DOHH2 (cell line): ENCODE results near the gene ACADSB.

Experiments used
- H3F3A ChIP-seq: fragments of 200-600 bp; sonication (generic), shearing (Covaris generic); 2 replicates; pipeline ENCODE4 v1.6.0; 2016; ENCODE audit warnings: antibody characterized with exemption, mild to moderate bottlenecking; ENCODE audit not compliant: control insufficient read depth, insufficient read depth
- H3K27ac ChIP-seq: fragments of 200-600 bp; sonication (generic); 2 replicates; pipeline ENCODE4 v1.5.1; 2014; ENCODE audit warnings: low read depth, mild to moderate bottlenecking, low read length, moderate library complexity
- H3K27me3 ChIP-seq: fragments of 200-600 bp; sonication (generic); 2 replicates; pipeline ENCODE4 v1.6.1; 2014; ENCODE audit warnings: mild to moderate bottlenecking, low read length, mixed read lengths; ENCODE audit not compliant: control insufficient read depth
- H3K36me3 ChIP-seq: fragments of 200-600 bp; sonication (generic); 2 replicates; pipeline ENCODE4 v1.6.1; 2014; ENCODE audit warnings: mild to moderate bottlenecking, low read length, moderate library complexity, mixed read lengths; ENCODE audit not compliant: control insufficient read depth
- H3K4me1 ChIP-seq: fragments of 200-600 bp; sonication (generic); 2 replicates; pipeline ENCODE4 v1.6.1; 2014; ENCODE audit warnings: mild to moderate bottlenecking, low read length, mixed read lengths; ENCODE audit not compliant: control insufficient read depth
- H3K4me2 ChIP-seq: fragments of 200-600 bp; sonication (generic); 2 replicates; pipeline ENCODE4 v1.6.0; 2014; ENCODE audit warnings: mild to moderate bottlenecking, low read length, moderate library complexity
- H3K4me3 ChIP-seq: fragments of 200-600 bp; sonication (generic); 2 replicates; pipeline ENCODE4 v1.5.1; 2014; ENCODE audit warnings: mild to moderate bottlenecking, low read length, mixed read lengths
- H3K79me2 ChIP-seq: fragments of 200-600 bp; sonication (generic); 2 replicates; pipeline ENCODE4 v1.6.1; 2014; ENCODE audit warnings: mild to moderate bottlenecking, low read length, mixed read lengths; ENCODE audit not compliant: control insufficient read depth
- H3K9me2 ChIP-seq: fragments of 200-600 bp; sonication (generic); replicated peaks from 2 replicates; pipeline ENCODE4 v1.6.1; 2014; ENCODE audit warnings: mild to moderate bottlenecking, low read length, mixed read lengths; ENCODE audit not compliant: control insufficient read depth
- H3K9me3 ChIP-seq: fragments of 200-600 bp; sonication (generic); 2 replicates; pipeline ENCODE4 v1.6.1; 2014; ENCODE audit warnings: antibody characterized with exemption, low read length, mixed read lengths; ENCODE audit not compliant: control insufficient read depth, insufficient read depth
- H4K20me1 ChIP-seq: fragments of 200-600 bp; sonication (generic); 2 replicates; pipeline ENCODE4 v1.6.0; 2014; ENCODE audit warnings: low read depth, mild to moderate bottlenecking, antibody characterized with exemption, low read length, moderate library complexity; ENCODE audit not compliant: control insufficient read depth, insufficient read depth
- EZH2phosphoT487 ChIP-seq: fragments of 200-600 bp; sonication (generic); IDR thresholded peaks from 2 replicates; pipeline ENCODE4 v1.6.1; 2017; ENCODE audit warnings: borderline replicate concordance, mild to moderate bottlenecking, antibody characterized with exemption, low read length, moderate library complexity, mixed read lengths
- TF ChIP-seq, protein P1 (sequence below): fragments of 200-600 bp; sonication (generic); IDR thresholded peaks from one replicate; pipeline ENCODE4 v1.5.1; 2014; ENCODE audit warnings: antibody characterized with exemption, mild to moderate bottlenecking, low read depth, low read length; ENCODE audit not compliant: poor library complexity, severe bottlenecking

ACADSB gene

GRCh38 chr10:123087786-123088185 lies 79.0 kb downstream of the ACADSB start:
- Histone ChIP-seq H3K4me2 (no peak overlapping the region), H3K9me2 (no peaks in the 10 kb centered on the region), H3K79me2 (no peaks in the 10 kb centered on the region), H3K27me3 (no peaks in the 10 kb centered on the region), H3K9me3 (no peaks in the 10 kb centered on the region), H3K36me3 (no peaks in the 10 kb centered on the region), H3K4me1 (no peaks in the 10 kb centered on the region), H3F3A (no peaks in the 10 kb centered on the region), H3K4me3 (no peak overlapping the region), H3K27ac (no peak overlapping the region), H4K20me1 (no peaks in the 10 kb centered on the region)
- no peak for TF ChIP-seq EZH2phosphoT487
- TF ChIP-seq, protein P1, sequence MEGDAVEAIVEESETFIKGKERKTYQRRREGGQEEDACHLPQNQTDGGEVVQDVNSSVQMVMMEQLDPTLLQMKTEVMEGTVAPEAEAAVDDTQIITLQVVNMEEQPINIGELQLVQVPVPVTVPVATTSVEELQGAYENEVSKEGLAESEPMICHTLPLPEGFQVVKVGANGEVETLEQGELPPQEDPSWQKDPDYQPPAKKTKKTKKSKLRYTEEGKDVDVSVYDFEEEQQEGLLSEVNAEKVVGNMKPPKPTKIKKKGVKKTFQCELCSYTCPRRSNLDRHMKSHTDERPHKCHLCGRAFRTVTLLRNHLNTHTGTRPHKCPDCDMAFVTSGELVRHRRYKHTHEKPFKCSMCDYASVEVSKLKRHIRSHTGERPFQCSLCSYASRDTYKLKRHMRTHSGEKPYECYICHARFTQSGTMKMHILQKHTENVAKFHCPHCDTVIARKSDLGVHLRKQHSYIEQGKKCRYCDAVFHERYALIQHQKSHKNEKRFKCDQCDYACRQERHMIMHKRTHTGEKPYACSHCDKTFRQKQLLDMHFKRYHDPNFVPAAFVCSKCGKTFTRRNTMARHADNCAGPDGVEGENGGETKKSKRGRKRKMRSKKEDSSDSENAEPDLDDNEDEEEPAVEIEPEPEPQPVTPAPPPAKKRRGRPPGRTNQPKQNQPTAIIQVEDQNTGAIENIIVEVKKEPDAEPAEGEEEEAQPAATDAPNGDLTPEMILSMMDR, result no peak

DNA sequence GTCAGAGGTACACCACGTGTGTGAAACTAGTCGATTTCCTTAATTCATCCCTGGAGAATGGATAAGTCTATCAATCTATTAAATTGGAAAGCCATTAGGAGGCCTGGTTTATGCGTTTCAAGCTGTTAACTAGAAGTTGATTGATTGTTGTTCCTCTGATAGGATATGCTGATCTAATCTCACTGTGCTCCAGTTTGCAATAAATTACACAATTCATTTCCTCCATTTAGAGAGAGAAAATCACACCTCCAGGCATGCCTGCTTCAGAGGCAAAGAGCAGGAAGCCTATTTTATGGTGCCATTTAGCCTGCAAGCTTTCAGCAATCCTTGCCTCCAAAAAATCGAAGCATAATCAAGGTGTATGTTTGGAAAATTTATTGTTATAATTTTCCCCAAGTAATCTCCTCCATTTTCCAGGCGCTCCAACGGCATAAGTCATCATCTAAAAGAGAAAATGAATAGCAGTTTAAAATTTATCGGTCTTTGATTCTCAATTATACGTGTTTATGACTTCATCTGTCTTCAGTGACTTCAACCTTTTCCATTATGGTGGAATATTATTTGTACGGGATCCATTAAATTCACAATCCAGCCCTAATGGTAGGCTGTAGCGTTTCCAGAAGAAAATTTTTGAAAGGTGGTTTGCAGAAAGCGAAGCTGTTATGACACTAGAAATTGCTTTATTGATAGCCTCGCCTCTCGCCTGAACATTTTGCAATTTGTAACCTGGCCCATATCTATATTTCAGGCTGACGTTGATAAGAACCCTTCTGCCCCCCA lies 84.0 kb downstream of the ACADSB start:
- H3K9me2 ChIP-seq, result no peaks in the 10 kb centered on the region
- no peak for TF ChIP-seq EZH2phosphoT487
- TF ChIP-seq, protein P1, result no peak
- H3K27ac ChIP-seq, result no peak overlapping the region
- no peaks in the 10 kb centered on the region for H3K27me3 ChIP-seq
- no peaks in the 10 kb centered on the region for H3K36me3 ChIP-seq
- no peaks in the 10 kb centered on the region for H3K9me3 ChIP-seq
- no peak overlapping the region for H3K4me3 ChIP-seq
- no peaks in the 10 kb centered on the region for H3K79me2 ChIP-seq
- no peaks in the 10 kb centered on the region for H3F3A ChIP-seq
- H3K4me1 ChIP-seq, result no peaks in the 10 kb centered on the region
- H3K4me2 ChIP-seq, result no peak overlapping the region
- H4K20me1 ChIP-seq, result no peaks in the 10 kb centered on the region

DNA sequence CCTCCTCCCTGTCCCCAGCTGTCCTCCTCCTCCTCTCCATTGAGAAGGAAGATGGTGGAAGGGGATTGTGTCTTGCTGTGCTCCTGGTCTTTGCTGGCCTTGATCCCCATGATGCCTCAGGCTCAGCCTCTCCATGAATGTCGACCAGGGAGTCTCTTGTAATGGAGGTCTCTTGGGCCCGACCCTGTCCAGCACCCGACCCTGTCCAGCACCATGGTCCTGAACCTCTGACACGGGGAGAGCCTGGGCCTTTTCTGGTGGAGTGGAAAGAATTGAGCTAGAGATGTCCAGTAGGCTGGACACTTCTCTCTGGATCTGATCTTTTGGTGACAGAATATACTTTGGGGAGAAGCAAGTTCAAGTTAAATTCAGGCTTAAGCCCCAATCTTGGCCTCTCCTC lies 84.7 kb downstream of the ACADSB start:
- Histone ChIP-seq H3K79me2 (no peaks in the 10 kb centered on the region), H4K20me1 (no peaks in the 10 kb centered on the region), H3K27me3 (no peaks in the 10 kb centered on the region), H3K36me3 (no peaks in the 10 kb centered on the region), H3K4me2 (no peak overlapping the region), H3K27ac (no peak overlapping the region), H3K4me1 (no peaks in the 10 kb centered on the region), H3K9me2 (no peaks in the 10 kb centered on the region), H3K4me3 (no peak overlapping the region), H3K9me3 (no peaks in the 10 kb centered on the region), H3F3A (no peaks in the 10 kb centered on the region)
- TF ChIP-seq, protein P1, result no peak
- no peak for TF ChIP-seq EZH2phosphoT487
